Breast epithelium (tissue), 3 donors: ENCODE measurements around the gene IER5.

ENCODE experiments used
- CTCF ChIP-seq, 3 donors: fragments of 450-650 bp; IDR thresholded peaks; one replicate each; pipeline ENCODE4 v1.5.1; 2016 to 2017; ENCODE audit warnings: antibody characterized with exemption in 3 of 3, mild to moderate bottlenecking in 3 of 3, moderate library complexity in 3 of 3
- POLR2A ChIP-seq: fragments of 450-650 bp; IDR thresholded peaks from one replicate; pipeline ENCODE4 v1.6.1; 2016; ENCODE audit warnings: antibody characterized with exemption, mild to moderate bottlenecking, moderate library complexity

GRCh38 chr1:181102841-181103240, 14.3 kb downstream of the IER5 start:
- no peak for TF ChIP-seq CTCF (IDR thresholded peaks at IDR 0.05)
- TF ChIP-seq POLR2A: no peak
